HuH-7 (cell line): Measurements from ENCODE around the gene CCDC82.

Source experiments
- DNase-seq: peaks from one replicate; pipeline ENCODE4 v3.0.0; 2011; ENCODE audit warnings: low spot score

CCDC82 gene

DNA sequence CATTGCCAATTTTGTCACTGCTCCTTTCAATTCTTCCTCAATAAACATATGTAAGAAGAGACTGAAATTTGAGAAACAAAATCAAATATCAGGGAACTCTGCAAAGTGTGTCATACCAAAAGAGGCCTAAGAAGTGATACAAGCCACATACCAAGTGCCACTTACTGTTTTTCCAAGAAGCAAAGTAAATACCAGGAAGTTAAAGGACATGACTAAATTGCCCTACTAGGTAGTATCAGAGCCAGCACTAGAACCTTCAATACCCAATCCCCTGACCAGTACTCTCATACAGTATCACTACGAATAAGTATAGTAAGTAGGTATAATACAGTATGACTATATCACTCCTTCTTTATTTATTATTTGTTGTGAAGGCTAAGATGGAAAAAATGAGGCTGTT lies 60.3 kb downstream of the CCDC82 start:
- no peak for DNase-seq

DNA sequence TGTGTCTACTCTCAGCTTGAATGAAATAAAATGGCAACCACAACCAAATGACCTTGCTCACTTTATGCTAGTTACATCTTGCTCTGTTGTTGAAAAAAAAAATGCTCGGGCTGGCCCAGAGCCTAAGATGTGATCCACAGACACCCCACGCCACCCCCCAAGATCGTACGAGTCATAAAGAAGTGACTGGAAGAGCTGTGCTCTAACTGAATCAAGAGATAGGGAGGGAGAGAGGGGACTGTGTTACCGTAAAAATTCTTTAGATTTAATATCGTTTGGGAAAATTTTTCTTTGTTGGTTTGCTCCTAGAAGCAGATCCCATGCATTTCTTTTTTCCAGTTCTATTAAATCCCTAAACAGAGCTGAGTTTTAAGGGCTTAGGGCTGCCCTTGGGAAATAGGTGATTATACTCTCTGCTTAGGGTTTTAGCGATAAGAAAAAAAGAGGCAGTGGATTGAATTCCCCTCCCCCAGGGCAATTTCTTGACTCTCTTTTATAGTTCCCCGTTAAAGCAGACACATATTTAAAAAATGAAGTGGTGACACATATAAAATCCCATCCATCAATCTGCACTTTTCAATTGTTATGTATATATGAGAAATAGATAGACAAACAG lies 61.2 kb downstream of the CCDC82 start:
- DNase-seq: no peak

DNA sequence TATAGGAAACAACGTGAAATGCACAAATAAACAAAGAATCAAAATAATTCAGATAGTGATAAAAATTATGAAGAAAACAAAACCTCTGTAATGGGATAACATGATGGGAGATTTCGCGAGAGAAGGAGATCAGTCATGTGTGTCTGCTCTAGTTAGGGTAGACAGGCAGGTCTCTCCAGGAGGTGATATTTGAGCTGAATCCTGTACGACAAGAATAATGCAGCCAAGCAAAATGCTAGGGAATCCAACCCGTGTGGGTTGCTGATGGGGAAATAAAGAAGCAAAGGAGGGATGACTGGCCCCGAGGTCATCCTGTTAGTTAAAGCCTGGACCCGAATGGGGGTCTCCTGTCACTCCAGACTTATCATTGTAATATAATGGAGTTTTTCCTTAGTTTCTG lies 62.8 kb downstream of the CCDC82 start:
- no peak for DNase-seq

DNA sequence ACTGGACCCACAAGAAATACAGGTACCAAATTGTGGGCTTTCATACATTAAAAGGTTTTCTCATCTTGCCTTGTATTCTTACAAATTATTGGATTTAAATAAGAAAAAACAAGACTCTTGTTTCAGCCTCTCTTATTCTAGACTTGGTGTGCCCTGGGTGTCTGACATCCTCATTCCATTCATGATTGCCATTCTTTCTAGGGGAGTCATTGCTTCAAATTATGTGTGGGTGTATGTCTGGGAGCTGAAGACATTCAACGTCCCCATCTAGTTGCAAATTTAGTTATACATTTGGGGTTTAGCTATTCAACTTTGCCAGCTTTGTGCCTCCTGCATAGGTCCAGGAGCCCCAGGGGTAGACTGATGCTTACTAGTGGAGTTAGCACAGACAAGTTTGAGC lies 64.8 kb downstream of the CCDC82 start:
- no peak for DNase-seq

DNA sequence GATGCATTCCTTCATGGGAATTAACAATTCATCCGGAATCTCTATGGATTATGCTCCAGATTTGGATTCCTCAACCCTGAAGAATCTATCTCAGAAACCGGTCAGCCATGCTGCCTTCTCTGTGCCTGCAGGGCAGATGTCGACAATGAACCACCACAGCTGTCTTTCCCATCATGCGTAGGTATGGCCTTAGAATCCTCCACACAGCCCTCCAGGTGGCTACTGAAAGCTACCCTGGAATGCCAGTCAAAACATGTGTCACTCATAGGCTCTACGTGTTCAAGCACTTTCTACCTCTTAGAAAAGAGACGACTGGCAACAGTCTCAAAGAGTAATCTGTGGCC lies 66.1 kb downstream of the CCDC82 start:
- DNase-seq: no peak

DNA sequence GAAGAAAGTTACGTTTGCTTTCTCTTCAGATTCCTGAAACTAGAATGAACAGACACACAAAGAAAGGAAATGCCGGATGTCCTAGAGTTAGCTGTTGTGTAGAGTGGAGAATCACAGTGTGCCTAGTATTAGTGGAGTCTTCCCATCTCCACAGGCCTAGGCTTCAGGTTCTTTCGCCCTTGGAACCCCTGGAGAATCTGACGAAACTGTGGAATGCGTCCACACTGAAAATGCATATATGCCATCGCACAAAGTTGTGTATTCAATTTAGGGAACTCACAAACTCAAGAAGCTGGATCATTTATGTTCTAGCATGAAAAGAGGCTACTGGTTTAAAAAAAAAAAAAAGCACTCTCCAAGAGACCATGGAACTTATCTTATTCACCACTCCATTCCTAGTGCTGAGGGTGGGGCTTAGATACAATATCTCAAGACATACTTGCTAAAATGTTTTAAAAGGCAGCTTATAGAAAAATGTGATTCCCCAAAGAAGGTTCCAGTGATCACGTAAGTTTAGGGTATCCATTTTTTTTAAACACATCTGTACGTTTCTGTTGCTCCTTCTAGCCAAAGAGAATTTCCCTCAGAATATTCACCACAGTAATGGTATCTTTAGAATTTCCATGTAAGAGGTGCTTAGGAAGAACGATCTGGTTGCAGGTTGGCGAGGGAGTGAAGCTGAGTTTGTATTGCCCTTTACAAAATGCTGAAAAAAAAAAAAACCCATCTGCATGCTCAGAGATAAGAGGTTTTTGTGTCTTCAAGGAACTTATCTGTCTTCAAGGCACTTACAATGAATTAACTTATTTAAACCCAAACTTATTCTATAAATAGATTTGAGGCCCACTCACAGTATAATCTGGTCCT lies 66.7 kb downstream of the CCDC82 start:
- no peak for DNase-seq

DNA sequence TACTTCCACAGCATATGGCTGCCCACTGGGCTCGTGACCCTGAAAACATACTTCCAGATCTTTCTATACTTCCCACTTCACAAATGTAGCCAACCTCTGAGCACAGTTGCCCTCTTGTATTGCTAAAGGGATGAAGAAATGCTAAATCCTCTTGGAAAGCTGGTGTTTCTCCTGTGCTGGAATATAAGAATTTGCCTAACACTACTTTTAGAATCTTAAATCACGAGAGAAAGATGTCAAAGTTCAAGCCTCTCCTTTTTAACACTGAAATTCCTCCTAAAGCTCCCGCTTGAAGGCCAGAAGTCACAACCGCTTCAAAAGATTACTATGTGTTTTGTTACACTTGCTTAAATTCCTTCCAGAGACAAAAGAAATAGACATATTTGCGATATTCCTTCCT lies 68.6 kb downstream of the CCDC82 start:
- no peak for DNase-seq

DNA sequence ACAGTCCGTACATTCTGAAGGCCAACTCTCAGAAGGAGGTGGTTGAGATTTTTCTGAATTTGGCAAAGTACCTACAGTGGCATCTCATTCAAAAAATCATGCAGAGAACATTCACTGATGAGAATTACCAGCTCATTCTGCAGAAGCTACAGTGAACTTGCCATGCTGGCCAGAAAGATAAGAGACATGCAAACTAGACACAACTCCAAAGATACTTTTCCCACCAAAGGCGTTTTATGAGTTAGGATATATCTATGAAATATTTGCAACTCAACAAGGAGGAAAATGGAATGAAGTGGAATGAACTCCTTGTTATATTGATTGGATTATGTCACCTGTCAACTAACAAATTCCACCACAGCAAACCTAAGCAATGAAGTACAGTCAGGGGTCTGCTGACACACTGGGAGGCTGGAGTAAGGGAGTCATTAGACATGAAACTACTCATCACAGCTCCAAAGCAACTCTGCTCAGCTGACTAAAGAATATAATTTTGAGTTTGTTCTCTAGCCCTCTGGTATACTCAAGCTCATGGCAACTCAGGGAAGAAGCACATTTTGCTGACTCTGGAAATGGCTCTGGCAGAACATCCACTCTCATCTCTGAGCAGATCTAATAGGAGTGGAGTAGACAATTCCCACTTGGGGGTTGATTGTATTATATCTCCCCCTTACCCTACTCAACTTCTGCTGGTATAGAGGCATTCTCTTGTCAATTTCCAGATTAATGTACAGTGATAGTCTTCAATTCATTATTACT lies 69.6 kb downstream of the CCDC82 start:
- no peak for DNase-seq

DNA sequence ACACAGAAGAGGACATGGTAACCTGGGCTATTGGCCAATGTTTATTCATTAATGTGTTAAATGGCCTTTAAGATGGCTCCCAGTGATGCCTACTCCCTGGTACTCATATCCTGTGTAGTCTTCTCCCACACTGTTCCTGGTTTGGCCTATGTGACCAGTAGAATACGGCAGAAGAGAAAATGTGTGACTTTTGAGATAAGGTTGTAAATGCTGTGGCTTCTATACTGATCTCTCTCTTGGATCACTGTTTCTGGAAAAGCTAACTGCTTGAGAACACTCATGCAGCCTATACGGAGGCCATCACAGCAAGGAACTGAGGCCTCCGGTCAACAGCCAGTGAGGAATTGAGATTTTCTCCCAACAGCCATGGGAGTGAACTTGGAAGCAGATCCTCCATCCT lies 70.9 kb downstream of the CCDC82 start:
- no peak for DNase-seq

DNA sequence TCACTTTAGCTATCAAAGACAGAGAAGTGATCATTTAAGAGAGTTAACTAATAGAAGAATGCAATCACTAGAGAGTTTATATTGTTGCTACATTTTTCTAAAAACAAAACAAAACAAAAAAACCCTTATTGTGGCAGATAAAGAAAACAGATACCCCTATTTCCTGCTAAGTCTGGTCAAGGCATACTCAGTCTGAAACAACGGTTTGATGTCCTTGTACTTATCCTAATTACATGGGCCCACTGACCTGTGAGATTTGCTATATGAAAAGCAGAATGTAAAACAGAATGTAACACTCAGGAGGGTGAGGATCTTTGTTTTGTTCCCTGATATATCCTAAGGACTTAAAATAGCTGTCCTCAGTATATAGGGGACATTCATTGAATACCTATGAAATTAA lies 71.3 kb downstream of the CCDC82 start:
- DNase-seq: no peak

DNA sequence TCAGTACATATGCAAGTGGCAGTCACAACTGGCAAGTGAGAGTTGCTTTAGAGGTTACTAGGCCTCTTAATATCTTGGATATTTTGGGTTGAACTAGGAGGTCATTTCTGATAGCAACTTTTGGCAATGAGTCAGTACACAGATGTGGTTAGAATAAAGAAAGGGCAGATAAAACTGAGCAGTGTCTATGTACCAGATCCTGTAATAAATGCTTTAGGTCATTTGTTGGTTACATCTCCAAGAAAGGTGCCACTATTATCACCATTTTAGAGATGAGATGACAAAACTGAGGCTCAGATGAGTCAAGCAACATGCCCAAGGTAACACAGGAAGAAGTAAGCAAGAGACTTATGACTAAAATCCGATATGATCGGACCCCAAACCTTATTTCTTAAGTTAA lies 71.7 kb downstream of the CCDC82 start:
- DNase-seq: no peak

DNA sequence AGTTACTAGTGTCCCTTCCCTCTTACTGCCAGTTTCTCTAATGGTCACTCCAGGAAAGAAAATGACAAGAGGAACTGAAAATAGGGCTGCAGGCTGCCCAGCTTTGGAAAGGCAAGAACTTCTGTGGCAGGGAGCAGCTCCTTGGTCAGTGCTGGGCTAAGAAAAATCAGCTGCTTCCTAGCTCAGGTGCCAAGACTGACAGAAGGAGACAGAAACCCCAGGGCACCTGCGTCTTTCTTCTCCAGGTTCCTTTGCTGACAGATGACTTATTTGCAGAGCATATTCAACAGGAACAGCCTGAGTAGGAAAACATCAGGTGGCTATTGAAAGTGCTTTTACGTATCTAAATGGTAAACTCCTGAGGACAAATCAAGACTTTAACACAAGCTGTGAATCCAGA lies 72.1 kb downstream of the CCDC82 start:
- no peak for DNase-seq

DNA sequence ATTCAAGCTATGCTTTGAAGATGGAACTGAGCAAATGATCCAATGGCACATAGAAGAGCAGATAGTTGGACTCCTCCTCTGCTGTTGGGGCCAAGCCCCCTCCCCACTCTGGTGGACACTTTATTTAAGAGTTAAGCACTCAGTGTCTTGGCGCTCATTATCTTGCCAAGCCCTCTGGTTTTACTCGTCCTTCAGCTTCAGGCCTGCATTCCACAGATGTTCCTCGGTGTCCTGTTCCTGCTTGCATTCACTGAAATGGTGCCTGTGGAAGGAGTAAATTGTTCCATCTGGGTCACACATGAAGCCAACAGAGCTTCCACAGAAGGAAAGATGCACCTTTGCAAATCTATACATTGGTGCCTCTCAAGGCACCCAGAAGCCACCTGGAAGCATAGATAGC lies 72.8 kb downstream of the CCDC82 start:
- DNase-seq: no peak

DNA sequence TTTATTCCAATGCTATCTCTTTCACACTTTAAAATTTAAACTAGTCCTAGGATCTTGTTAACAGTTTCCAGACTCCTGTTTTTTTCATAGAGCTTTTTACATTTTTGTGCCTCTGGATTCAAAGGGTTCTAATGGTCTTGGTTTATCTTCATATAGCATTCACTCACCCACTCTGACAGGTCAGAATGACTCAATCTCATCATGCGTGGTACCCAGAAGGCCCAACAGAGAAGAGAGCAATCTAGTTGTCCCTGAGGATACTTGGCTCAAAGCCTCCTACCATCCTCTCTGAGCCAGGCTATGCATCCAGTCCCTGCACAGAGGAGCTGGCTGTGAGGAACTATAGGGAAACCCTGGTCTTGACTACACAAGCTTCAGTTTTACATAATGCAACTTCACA lies 74.2 kb downstream of the CCDC82 start:
- DNase-seq: no peak

DNA sequence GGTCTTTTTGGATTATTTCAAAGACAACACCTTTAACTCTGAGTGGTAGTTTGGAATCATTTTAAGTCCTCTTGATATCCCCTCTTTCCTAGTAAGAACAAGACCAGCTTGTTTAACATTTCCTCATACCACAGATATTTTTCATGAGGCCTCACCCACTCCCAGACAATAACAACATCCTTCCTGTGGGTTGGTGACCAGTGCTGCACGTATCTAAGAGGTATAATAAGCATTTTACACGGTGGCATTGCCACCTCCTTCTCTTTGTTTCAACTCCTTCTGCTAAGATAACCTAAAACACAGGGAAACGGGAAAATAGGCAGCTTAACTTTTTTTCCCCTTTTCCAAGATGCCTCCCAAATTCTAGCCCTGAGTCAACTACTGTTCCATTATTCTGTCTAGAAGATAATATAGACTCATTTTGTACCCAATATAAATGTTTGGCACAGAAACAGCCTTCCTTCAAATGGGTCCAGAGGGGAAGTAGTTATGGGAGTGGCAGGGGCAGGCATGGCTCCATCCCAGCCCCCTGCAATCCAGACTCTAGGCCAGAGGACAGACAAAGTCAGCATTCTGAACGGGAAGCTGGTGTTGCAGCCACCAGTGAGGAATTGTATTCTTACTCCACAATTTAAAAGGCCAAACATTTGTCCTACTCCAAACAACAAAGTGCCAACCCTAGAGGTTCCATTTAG lies 75.2 kb downstream of the CCDC82 start:
- no peak for DNase-seq

DNA sequence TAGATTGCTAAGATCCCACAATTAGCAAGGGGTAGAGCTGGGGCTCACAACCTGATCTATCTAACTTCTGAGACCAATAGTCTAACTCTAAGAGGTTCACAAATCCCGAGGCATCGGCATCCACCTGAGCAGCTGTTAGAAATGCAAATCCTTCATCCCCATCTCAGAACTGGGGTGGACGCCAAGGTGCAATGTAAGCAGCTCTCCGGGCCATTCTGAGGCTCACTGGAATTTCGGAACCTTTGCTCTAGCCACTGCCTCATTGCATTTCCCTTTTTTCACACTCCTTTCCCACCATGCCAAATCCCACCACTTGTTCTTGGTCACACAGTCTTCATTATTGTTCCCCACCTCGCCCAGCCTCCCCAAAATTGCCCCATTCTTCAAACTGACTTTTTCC lies 76.5 kb downstream of the CCDC82 start:
- DNase-seq: no peak

DNA sequence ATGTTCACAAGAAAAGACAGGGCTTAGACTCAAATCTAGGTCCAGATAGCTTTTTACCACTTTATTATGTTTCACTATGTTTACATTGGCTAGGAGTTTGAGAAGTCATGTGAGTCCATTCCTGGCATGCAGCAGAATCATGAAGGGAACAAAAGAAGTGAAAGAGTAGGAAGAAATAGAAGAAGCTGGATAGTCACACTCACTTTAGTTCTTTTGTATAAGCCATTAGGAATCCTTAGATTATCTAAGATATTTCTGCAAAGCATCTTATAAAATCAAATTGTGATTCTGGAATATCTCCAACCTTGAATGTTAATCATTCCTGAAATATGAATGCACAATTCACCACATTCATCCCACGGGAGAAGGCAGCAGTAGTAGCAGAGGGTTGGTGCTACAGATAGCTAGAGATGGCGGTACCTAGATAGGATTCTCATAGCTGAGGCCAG lies 78.6 kb downstream of the CCDC82 start:
- no peak for DNase-seq

DNA sequence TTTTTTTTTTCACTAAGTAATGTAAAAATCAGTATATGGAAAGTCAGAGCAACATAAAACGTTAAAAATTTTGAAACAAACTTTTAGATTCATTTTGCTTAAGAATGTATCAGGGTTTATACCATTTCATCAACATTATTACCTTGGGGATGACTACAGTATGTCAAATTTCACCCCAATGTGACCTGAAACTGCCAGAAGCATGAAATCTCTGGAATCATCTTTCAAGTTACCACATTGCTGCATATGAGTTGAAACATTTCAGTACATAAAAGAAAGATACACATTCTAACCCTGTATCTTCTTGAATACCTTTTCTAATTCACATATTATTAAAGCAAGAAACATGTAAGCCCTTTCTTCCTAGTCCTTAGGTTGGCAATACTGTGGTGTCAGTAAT lies 79.5 kb downstream of the CCDC82 start:
- no peak for DNase-seq

DNA sequence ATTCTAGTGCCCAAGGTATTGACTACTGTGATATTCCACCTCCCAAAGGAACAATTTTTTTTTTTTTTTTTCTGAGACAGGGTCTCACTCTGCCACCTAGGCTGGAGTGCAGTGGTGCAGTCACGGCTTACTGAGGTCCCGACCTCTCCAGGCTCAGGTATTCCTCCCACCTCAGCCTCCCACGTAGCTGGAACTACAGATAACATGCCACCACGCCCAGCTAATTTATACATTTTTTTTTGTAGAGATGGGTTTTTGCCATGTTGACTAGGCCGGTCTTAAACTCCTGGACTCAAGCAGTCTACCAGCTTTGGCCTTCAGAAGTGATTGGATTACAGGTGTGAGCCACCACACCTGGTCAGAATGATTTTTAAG lies 80.1 kb downstream of the CCDC82 start:
- DNase-seq: no peak

DNA sequence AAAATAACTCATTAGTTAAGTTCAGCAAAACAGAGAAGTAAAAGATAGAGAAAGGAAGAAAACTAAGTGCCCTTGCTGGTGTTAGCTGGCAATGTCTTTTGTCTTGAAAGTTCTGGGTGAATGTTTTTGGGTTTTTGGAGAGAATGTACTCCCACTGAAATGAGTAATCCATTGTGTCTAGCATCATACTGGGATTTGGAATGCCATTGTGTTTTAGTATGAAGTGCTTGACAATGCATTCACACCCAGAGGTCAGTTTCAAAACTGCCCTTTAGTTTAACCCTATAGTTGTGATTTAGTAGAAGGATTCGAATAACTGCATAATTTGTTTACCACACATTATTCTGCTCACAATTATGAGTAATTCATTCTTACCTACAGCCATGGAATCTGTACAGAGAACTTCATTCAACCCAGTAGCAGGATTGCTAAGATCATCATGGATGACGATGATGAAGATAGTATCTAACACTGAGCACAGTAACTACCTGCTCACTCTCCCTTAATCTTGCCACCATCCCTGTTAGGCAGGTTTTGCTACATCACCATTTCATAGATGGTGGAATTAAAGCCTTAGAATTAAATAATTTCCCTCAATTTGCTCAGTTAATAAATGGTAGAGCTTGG lies 80.6 kb downstream of the CCDC82 start:
- no peak for DNase-seq

DNA sequence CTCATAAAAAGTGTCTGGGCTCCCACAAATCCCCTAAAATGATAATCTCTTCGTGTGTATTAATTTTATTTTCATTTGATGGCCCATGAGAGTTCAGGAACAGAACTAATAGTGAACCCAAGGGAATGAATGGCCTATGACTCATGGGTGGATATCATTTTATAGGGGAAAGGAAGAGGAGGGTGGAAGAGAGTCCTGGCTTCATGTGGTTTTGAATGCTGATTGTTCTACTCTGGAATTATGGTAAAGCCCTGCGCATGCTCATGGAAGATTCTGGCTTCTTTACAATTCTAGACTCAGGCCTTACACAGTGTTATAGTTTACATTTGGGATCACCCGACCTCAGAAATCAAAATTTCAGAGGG lies 82.0 kb downstream of the CCDC82 start:
- DNase-seq: no peak
